Transverse colon (tissue), 4 donors: Measurements from ENCODE around the gene DENND11. TPM values are rescaled to one million over a fixed set of nuclear protein-coding genes. Genes with fewer than 3 reads are reported as not detected.

Source experiments
- DNase-seq: peaks from one replicate; pipeline ENCODE4 v3.0.0-alpha.2; 2019
- H3K27ac ChIP-seq, 4 donors: fragments of 200-600 bp; sonication (generic); 2 replicates each; pipeline ENCODE4 v1.5.1; 2016 to 2018; ENCODE audit warnings: inconsistent platforms in 4 of 4
- H3K27me3 ChIP-seq: fragments of 200-600 bp; sonication (generic); 2 replicates; pipeline ENCODE4 v1.5.1; 2017; ENCODE audit warnings: inconsistent platforms
- H3K36me3 ChIP-seq, 4 donors: fragments of 200-600 bp; sonication (generic); 2 replicates each; pipeline ENCODE4 v1.5.1; 2017 to 2019; ENCODE audit warnings: inconsistent platforms in 4 of 4
- H3K4me1 ChIP-seq, 4 donors: fragments of 200-600 bp; sonication (generic); 2 replicates each; pipeline ENCODE4 v1.5.1; 2017 to 2020; ENCODE audit warnings: inconsistent platforms in 4 of 4
- H3K4me3 ChIP-seq, 4 donors: fragments of 200-600 bp; sonication (generic); 1 replicate in 1 of 4; 2 replicates in 3 of 4; pipeline versions ENCODE4 v1.5.1 to v1.6.1; 2017 to 2019; ENCODE audit warnings: inconsistent platforms in 4 of 4
- H3K9me3 ChIP-seq, 2 donors: fragments of 200-600 bp; sonication (generic); 2 replicates each; pipeline ENCODE4 v1.5.1; 2017 to 2019; ENCODE audit warnings: inconsistent platforms in 2 of 2
- EP300 ChIP-seq: sonication (generic); formaldehyde crosslinking; IDR thresholded peaks from one replicate; pipeline ENCODE4 v1.6.1; 2017; ENCODE audit warnings: antibody characterized with exemption, low read depth
- POLR2A ChIP-seq: fragments of 450-650 bp; IDR thresholded peaks from one replicate; pipeline ENCODE4 v1.6.1; 2016; ENCODE audit warnings: antibody characterized with exemption, mild to moderate bottlenecking, moderate library complexity
- POLR2AphosphoS5 ChIP-seq, 3 donors: sonication (generic); formaldehyde crosslinking; IDR thresholded peaks; one replicate each; pipeline ENCODE4 v1.6.1; 2016; ENCODE audit warnings: antibody characterized with exemption in 3 of 3
- WGBS, 2 donors: methylation state at CpG; one replicate each; pipeline ENCODE4 v1.1.5; 2018; ENCODE audit warnings: low coverage in 1 of 2; 5-methylcytosine and 5-hydroxymethylcytosine counted together
- in situ Hi-C, 4 donors: fragments of 200-750 bp; cut with MboI; loops; one replicate each; pipeline versions ENCODE4 v1.15.0 to v1.15.1; 2017; ENCODE audit warnings: low sequenced_read_pairs in 3 of 4, low pct_ligation_motif_present in 1 of 4, low pct_unique_long_range_greater_than_20kb in 1 of 4
- intact Hi-C: fragments of 100-400 bp; cut with DNase I; formaldehyde crosslinking; loops from one replicate; pipeline ENCODE4 v1.15.1; 2023; ENCODE audit warnings: low total_unique reads
- total RNA-seq, 4 donors: library from RNA; depleted of rRNA; stranded (reverse); fragments of >200 nt; gene quantifications; one replicate each; pipeline ENCODE4 v1.1.0, GENCODE V29; 2016
- TF ChIP-seq, protein P1 (sequence below), 5 experiments: fragments of 200-600 bp in 3 of 5; fragments of 450-650 bp in 2 of 5; sonication (generic) in 3 of 5; IDR thresholded peaks; 1 replicate in 2 of 5; 2 replicates in 3 of 5; pipeline ENCODE4 v1.5.1; 2016 to 2017; ENCODE audit warnings: antibody characterized with exemption in 5 of 5, inconsistent platforms in 3 of 5, mild to moderate bottlenecking in 2 of 5, moderate library complexity in 1 of 5

The DENND11 gene
- total RNA-seq, 4 donors from 2014 or later: 13.1 to 43.8 (median 30.7) TPM

DNA sequence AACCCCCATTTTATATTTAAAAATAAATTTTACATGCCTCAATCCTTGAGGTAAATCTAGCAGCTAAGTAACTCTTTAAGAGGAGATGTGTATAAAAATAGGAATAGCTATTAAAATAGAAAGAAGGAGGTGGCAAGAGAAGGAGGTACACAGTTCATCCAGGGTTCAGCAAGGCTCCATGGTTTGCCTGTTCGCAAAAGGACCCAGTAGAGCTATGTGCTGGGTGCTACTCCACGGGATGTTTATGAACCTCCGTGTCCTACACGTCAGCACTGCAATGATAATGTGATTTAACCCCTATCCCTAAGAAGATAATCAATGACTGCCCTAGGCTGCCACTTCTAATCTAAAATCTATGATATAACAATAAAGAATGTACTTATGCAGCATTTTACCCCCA, 926 bp upstream of the DENND11 start:
- peak overlapping the region in 2 of 4 donors; percentile 71 to 83 for H3K27ac ChIP-seq
- H3K4me1 ChIP-seq: peaks cover 7 to 57% (median 26%) of the 10 kb centered on the region in 4 donors
- intact Hi-C loops: no loop called here
- H3K9me3 ChIP-seq: no peaks in the 10 kb centered on the region
- no peaks in the 10 kb centered on the region for H3K27me3 ChIP-seq
- WGBS, 2 donors: 33 to 69% methylated on average over 4 of the region's 4 CpGs
- no peak for TF ChIP-seq POLR2A
- TF ChIP-seq POLR2AphosphoS5 (IDR thresholded peaks at IDR 0.05): no peak
- TF ChIP-seq, protein P1, sequence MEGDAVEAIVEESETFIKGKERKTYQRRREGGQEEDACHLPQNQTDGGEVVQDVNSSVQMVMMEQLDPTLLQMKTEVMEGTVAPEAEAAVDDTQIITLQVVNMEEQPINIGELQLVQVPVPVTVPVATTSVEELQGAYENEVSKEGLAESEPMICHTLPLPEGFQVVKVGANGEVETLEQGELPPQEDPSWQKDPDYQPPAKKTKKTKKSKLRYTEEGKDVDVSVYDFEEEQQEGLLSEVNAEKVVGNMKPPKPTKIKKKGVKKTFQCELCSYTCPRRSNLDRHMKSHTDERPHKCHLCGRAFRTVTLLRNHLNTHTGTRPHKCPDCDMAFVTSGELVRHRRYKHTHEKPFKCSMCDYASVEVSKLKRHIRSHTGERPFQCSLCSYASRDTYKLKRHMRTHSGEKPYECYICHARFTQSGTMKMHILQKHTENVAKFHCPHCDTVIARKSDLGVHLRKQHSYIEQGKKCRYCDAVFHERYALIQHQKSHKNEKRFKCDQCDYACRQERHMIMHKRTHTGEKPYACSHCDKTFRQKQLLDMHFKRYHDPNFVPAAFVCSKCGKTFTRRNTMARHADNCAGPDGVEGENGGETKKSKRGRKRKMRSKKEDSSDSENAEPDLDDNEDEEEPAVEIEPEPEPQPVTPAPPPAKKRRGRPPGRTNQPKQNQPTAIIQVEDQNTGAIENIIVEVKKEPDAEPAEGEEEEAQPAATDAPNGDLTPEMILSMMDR (IDR thresholded peaks at IDR 0.05): no peak
- TF ChIP-seq EP300: no peak
- no peak for DNase-seq
- no peaks in the 10 kb centered on the region for H3K36me3 ChIP-seq
- in situ Hi-C loops: no loop called here
- H3K4me3 ChIP-seq: peak overlapping the region in 1 of 4 donors; percentile 60

GRCh38 chr7:141701489-141702046, 398 bp downstream of the DENND11 start:
- intact Hi-C loops (no loop called here), in situ Hi-C loops (no loop called here)
- no peaks in the 10 kb centered on the region for H3K27me3 ChIP-seq
- H3K4me1 ChIP-seq: peaks cover 7 to 68% (median 32%) of the 10 kb centered on the region in 4 donors
- TF ChIP-seq POLR2A (peak; percentile 42), POLR2AphosphoS5 (IDR thresholded peaks at IDR 0.05) (peak in 1 of 3 donors; percentile 6), EP300 (no peak)
- TF ChIP-seq, protein P1 (IDR thresholded peaks at IDR 0.05): no peak
- DNase-seq: peak; percentile 59
- H3K36me3 ChIP-seq: no peaks in the 10 kb centered on the region
- peak overlapping the region; percentile 87 to 92 (median 91) for H3K4me3 ChIP-seq
- H3K9me3 ChIP-seq: no peaks in the 10 kb centered on the region
- peak overlapping the region; percentile 87 to 88 (median 87) for H3K27ac ChIP-seq
- WGBS, 2 donors: 2% methylated on average over 29 of the region's 59 CpGs; no CpG with 5 or more reads in 1 of the 2 donors

DNA sequence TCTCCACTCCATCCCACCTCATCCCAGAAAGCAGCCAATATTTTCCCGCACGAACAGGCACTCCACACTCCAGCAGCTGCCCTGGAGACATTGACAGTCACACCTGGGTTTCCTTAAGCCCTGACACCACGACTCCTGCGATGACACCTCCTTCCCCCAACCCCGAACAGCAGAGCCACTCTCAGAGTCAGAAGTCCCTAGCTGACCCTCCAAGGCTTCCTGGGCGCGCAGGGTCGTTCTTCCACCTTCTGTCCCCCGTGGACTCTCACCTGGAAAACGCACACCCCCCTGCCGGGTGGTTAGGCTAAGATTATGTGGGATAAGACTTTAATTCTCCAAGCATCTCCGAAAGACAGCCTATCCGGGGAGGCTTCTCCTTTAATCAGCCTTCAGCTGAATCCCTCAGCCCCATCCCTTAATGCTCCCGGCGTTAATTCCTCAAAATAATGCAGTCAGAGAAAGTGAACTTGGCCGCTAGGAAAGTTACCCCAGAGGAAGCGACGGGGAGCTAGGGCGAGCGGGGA, 1.1 kb downstream of the DENND11 start:
- DNase-seq: no peak
- Histone ChIP-seq H3K9me3 (no peaks in the 10 kb centered on the region), H3K4me1 (peaks cover 12 to 68% (median 35%) of the 10 kb centered on the region in 4 donors), H3K27ac (peak overlapping the region; percentile 87 to 88 (median 87)), H3K27me3 (no peaks in the 10 kb centered on the region), H3K4me3 (peak overlapping the region; percentile 87 to 92 (median 91)), H3K36me3 (no peaks in the 10 kb centered on the region)
- in situ Hi-C loops (no loop called here), intact Hi-C loops (no loop called here)
- WGBS, 2 donors: 7 to 32% methylated on average over 2 to 20 of the region's 20 CpGs
- TF ChIP-seq EP300 (no peak), POLR2A (no peak), POLR2AphosphoS5 (IDR thresholded peaks at IDR 0.05) (no peak)
- TF ChIP-seq, protein P1 (IDR thresholded peaks at IDR 0.05): no peak

GRCh38 chr7:141700296-141700847, 1.6 kb downstream of the DENND11 start:
- intact Hi-C loops (no loop called here), in situ Hi-C loops (no loop called here)
- no peak for DNase-seq
- TF ChIP-seq POLR2AphosphoS5 (IDR thresholded peaks at IDR 0.05) (no peak), POLR2A (no peak), EP300 (no peak)
- TF ChIP-seq, protein P1 (IDR thresholded peaks at IDR 0.05): no peak
- WGBS, 2 donors: 68 to 70% methylated on average over 5 of the region's 5 CpGs
- Histone ChIP-seq H3K27me3 (no peaks in the 10 kb centered on the region), H3K4me1 (peaks cover 14 to 68% (median 40%) of the 10 kb centered on the region in 4 donors), H3K4me3 (peak overlapping the region in 2 of 4 donors; percentile 90 to 92), H3K9me3 (no peaks in the 10 kb centered on the region), H3K36me3 (no peaks in the 10 kb centered on the region), H3K27ac (peak overlapping the region; percentile 87 to 88 (median 87))
